Measurements from ENCODE around the gene TPH2. TPM values are rescaled to one million over a fixed set of nuclear protein-coding genes. Genes with fewer than 3 reads are reported as not detected.

The TPH2 gene
- total and polyA plus RNA-seq, 10 donors: 0.06 to 7.2 (median 1.5) TPM; not detected in 4

- H3K27me3 ChIP-seq (replicated peaks in 1 of 7): no peaks in the 10 kb centered on the region
- no peak overlapping the region for H3K27ac ChIP-seq
- H3K36me3 ChIP-seq: no peaks in the 10 kb centered on the region
- 56 to 69% (median 64%) methylated on average over 1 of the region's 1 CpG for WGBS, 5 donors
- H3K4me1 ChIP-seq: no peaks in the 10 kb centered on the region
- intact Hi-C loops (cut with DNase I; ENCODE audit: low total_unique reads): no loop called here
- TF ChIP-seq POLR2AphosphoS5 (IDR thresholded peaks at IDR 0.05) (no peak), POLR2A (IDR thresholded peaks at IDR 0.05) (no peak)
- TF ChIP-seq, protein P1, sequence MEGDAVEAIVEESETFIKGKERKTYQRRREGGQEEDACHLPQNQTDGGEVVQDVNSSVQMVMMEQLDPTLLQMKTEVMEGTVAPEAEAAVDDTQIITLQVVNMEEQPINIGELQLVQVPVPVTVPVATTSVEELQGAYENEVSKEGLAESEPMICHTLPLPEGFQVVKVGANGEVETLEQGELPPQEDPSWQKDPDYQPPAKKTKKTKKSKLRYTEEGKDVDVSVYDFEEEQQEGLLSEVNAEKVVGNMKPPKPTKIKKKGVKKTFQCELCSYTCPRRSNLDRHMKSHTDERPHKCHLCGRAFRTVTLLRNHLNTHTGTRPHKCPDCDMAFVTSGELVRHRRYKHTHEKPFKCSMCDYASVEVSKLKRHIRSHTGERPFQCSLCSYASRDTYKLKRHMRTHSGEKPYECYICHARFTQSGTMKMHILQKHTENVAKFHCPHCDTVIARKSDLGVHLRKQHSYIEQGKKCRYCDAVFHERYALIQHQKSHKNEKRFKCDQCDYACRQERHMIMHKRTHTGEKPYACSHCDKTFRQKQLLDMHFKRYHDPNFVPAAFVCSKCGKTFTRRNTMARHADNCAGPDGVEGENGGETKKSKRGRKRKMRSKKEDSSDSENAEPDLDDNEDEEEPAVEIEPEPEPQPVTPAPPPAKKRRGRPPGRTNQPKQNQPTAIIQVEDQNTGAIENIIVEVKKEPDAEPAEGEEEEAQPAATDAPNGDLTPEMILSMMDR (IDR thresholded peaks at IDR 0.05 in 8 of 11, conservative IDR thresholded peaks at IDR 0.05 in 3 of 11): no peak
- no peak for DNase-seq
- no peak overlapping the region for H3K4me3 ChIP-seq
- H3K9me3 ChIP-seq: no peaks in the 10 kb centered on the region
Measured at GRCh38 chr12:71999795-72000194, 61.1 kb downstream of the TPH2 start.

GRCh38 chr12:72000969-72001648 lies 62.5 kb downstream of the TPH2 start:
- DNase-seq: no peak
- intact Hi-C loops (cut with DNase I; ENCODE audit: low total_unique reads): no loop called here
- Histone ChIP-seq H3K27me3 (replicated peaks in 1 of 7) (peaks cover 0 to 11% (median 0%) of the 10 kb centered on the region in 7 donors), H3K4me3 (no peak overlapping the region), H3K36me3 (no peaks in the 10 kb centered on the region), H3K27ac (no peak overlapping the region), H3K4me1 (no peaks in the 10 kb centered on the region), H3K9me3 (no peaks in the 10 kb centered on the region)
- 67 to 85% (median 80%) methylated on average over 9 of the region's 9 CpGs for WGBS, 5 donors
- TF ChIP-seq, protein P1 (IDR thresholded peaks at IDR 0.05 in 8 of 11, conservative IDR thresholded peaks at IDR 0.05 in 3 of 11): no peak
- TF ChIP-seq POLR2AphosphoS5 (IDR thresholded peaks at IDR 0.05): no peak
- no peak for TF ChIP-seq POLR2A (IDR thresholded peaks at IDR 0.05)

GRCh38 chr12:72006766-72007165 lies 68.1 kb downstream of the TPH2 start:
- no peak overlapping the region for H3K27ac ChIP-seq
- no peaks in the 10 kb centered on the region for H3K9me3 ChIP-seq
- 50 to 68% (median 56%) methylated on average over 2 of the region's 2 CpGs for WGBS, 5 donors
- no peak overlapping the region for H3K4me3 ChIP-seq
- no peaks in the 10 kb centered on the region for H3K36me3 ChIP-seq
- TF ChIP-seq, protein P1 (IDR thresholded peaks at IDR 0.05 in 8 of 11, conservative IDR thresholded peaks at IDR 0.05 in 3 of 11): no peak
- no peak for TF ChIP-seq POLR2AphosphoS5 (IDR thresholded peaks at IDR 0.05)
- TF ChIP-seq POLR2A (IDR thresholded peaks at IDR 0.05): no peak
- intact Hi-C loops (cut with DNase I; ENCODE audit: low total_unique reads): no loop called here
- peaks cover 0 to 11% (median 0%) of the 10 kb centered on the region in 7 donors for H3K27me3 ChIP-seq (replicated peaks in 1 of 7)
- H3K4me1 ChIP-seq: no peaks in the 10 kb centered on the region
- DNase-seq: no peak

DNA sequence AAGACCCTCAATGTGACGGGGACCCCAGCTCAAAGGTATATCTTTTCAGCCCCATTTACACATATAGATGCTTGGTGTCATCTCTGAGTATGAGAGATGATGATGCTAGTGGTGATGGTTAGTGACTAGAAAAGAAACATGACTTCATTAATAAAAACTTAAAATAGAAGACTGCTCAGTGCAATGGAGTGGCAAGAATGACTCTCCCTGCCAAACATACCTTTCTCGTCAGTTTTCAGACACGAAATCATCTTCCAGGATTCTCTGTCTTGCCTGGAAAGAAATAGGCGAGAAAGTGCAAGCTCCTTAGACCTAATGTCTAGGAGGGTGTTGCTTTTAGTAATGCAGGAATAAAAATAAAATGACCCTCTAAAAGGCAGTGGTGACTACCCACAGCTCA lies 71.7 kb downstream of the TPH2 start:
- H3K36me3 ChIP-seq: no peaks in the 10 kb centered on the region
- no peaks in the 10 kb centered on the region for H3K4me1 ChIP-seq
- intact Hi-C loops (cut with DNase I; ENCODE audit: low total_unique reads): no loop called here
- TF ChIP-seq, protein P1 (IDR thresholded peaks at IDR 0.05 in 8 of 11, conservative IDR thresholded peaks at IDR 0.05 in 3 of 11): no peak
- TF ChIP-seq POLR2A (IDR thresholded peaks at IDR 0.05): no peak
- no peak for TF ChIP-seq POLR2AphosphoS5 (IDR thresholded peaks at IDR 0.05)
- no peak overlapping the region for H3K4me3 ChIP-seq
- H3K27ac ChIP-seq: no peak overlapping the region
- no peaks in the 10 kb centered on the region for H3K9me3 ChIP-seq
- H3K27me3 ChIP-seq (replicated peaks in 1 of 7): peaks cover 0 to 7% (median 0%) of the 10 kb centered on the region in 7 donors
- WGBS, 5 donors: 58 to 79% (median 63%) methylated on average over 4 of the region's 4 CpGs
- no peak for DNase-seq
